H7 (cell line): ENCODE data around the gene ABI3BP. TPM values are rescaled to one million over a fixed set of nuclear protein-coding genes. Genes with fewer than 3 reads are reported as not detected.

Experiments
- DNase-seq: peaks from one replicate; pipeline ENCODE4 v3.0.0; 2012
- H3K27me3 ChIP-seq: 2 replicates; pipeline ENCODE4 v1.6.0; 2011; ENCODE audit warnings: mild to moderate bottlenecking, low read length; ENCODE audit not compliant: control insufficient read depth, insufficient read depth
- H3K36me3 ChIP-seq: replicated peaks from 2 replicates; pipeline ENCODE4 v1.5.1; 2011; ENCODE audit warnings: low read length; ENCODE audit not compliant: control insufficient read depth, insufficient read depth
- H3K4me3 ChIP-seq: 2 replicates; pipeline ENCODE4 v1.5.1; 2011; ENCODE audit warnings: low read depth, mild to moderate bottlenecking, control low read depth, low read length, moderate library complexity; ENCODE audit not compliant: insufficient read depth
- total RNA-seq: library from RNA; depleted of rRNA; stranded (reverse); fragments of >200 nt; shearing (Covaris generic); gene quantifications from 2 replicates; pipeline ENCODE4 v1.2.3, GENCODE V29; 2014

The ABI3BP gene
- total RNA-seq, 1 experiment from 2014 or later: 0.03 TPM

DNA sequence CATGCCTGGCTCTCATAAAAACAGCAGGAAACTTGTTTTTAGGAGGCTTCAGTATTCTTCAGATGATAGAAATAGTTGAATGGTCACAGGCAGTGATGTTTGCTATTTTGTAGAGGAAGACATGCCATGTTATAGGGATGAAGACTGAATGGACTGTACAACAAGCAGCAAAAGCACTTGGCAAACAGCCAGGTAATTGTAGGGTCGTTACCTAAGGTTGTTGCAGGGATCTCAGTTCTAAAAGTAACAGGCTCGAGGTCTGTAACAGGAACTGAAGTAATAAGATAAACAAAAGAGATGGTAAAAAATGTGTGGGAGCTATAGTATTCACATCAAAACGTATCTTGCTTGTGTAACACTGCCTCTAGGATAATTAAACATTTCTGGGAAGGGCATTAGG is 167.6 kb downstream of the ABI3BP start:
- DNase-seq: no peak
- no peaks in the 10 kb centered on the region for H3K27me3 ChIP-seq
- no peak overlapping the region for H3K4me3 ChIP-seq
- H3K36me3 ChIP-seq: no peaks in the 10 kb centered on the region

DNA sequence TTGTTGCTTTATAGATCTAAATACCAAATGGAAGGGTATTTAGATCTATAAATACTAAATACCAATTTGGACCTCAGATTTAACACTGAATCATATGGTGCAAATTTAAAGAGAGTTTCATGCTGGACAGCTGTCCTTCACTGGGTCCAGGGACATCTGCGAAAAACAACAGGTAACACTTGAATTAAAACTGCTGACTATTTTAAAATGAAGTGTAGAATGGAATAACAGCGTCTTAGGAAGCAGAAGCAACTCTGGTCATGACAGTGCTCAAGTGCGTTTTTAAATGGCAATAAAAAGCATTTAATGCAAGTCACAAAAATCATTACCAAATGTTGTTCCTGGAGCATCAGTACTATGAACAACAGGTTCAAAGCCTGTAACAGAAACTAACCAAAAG is 177.6 kb downstream of the ABI3BP start:
- no peak for DNase-seq
- no peaks in the 10 kb centered on the region for H3K27me3 ChIP-seq
- no peaks in the 10 kb centered on the region for H3K36me3 ChIP-seq
- H3K4me3 ChIP-seq: no peak overlapping the region

DNA sequence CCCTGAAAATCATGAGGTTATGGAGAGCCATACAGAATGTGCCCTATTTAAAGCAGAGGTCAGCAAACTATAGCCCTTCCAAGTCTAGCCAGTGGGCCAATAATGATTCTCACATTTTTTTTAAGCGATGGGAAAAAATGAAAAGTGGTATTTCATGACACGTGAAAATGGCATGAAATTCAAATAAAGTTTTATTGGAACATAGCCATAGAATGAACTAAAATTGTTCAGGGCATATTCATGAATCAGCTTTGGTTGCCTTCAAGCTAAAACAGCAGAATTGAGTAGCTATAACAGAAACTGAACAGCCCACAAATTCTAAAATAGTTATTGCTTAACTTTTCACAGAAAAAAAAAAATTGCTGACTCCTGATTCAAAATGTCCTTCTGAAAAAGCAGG is 179.4 kb downstream of the ABI3BP start:
- Histone ChIP-seq H3K36me3 (no peaks in the 10 kb centered on the region), H3K27me3 (no peaks in the 10 kb centered on the region), H3K4me3 (no peak overlapping the region)
- no peak for DNase-seq

DNA sequence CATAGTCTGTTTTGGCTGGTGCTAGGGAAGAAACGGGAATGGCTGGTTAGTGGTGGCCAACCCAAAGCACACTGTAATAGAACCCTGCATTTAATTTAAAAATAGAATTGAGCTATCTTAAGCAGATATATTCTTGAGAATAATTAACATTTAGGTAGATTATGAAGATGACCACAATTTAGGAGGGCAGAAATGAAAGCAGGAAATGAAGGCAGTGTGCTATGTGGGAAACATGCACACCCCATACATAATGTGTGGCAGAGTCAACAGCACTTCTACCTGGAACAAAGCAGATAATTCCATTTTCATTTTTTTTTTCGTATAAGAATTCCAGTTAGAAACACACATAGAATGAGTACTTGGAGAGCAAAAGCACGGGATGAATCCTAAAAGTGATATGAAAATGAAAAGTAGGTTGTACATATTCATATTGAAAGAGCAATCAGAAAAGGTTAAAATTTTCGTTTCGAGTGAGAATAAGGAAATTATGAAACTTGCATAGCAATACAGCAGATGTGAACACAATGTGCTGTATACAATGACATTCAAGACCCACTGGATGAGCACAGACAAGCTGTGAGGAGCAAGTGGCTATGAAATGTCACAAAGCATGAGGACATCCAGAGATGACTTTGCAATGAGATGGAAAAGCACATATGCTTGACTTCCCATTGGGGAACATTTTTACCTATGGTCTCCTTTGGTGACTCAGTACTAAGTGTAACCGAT is 181.3 kb downstream of the ABI3BP start:
- DNase-seq: no peak
- H3K36me3 ChIP-seq: no peaks in the 10 kb centered on the region
- H3K4me3 ChIP-seq: no peak overlapping the region
- no peaks in the 10 kb centered on the region for H3K27me3 ChIP-seq

DNA sequence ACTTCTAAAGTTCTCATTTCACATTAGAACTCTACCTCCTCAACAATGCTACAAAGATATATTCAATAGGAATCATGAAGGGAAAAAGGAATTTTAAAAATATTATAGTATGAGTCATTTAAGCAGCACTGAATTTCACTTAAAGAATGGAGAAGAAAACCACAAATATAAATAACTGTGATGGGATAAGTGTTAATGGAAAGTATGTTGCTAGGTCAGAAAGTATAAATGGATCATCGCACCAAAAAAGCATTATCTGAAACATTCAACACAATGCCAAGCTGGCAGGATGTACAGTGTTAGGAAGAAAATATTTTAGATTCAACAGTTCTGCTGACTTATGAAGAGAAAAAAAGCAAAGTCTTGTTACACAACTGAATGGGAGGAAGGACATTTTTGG is 182.6 kb downstream of the ABI3BP start:
- Histone ChIP-seq H3K27me3 (no peaks in the 10 kb centered on the region), H3K36me3 (no peaks in the 10 kb centered on the region), H3K4me3 (no peak overlapping the region)
- DNase-seq: no peak

DNA sequence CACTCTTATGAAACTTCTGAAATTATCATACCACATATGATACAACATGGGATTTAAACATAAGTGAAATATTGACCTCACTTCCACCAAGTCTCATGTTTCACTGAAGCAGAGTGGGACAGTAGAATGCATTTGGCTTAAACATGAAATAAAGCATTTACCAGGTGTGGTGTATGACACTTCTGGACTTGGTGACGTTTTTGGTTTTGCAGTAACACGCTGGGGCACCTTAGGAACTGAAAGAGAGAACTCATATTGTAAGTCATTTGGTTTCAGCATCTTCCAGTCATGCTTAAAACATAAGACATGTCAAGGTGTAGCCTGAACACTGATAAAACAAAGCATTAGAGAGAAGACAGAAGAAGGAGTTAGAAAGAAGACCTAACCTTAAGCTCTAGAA is 188.6 kb downstream of the ABI3BP start:
- Histone ChIP-seq H3K36me3 (no peaks in the 10 kb centered on the region), H3K27me3 (no peaks in the 10 kb centered on the region), H3K4me3 (no peak overlapping the region)
- DNase-seq: no peak

DNA sequence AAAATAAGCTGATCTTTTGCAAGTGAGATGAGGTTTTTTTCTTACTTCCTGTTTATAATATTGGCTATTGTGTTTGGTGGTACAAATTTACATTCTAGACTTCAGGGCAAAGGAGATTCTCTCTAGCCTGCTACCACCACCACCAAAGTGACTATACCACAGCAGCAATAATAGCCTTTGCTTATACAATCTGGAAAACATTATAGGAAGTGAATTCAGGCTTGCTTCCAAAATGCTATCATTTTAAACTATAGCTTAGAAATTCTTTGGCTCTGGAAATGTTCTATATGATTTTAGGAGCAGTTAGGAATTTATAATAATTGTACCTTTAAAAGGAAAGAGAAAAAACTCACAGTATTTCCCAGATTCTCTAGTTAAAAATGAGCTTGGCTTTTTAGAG is 189.5 kb downstream of the ABI3BP start:
- Histone ChIP-seq H3K4me3 (no peak overlapping the region), H3K36me3 (no peaks in the 10 kb centered on the region), H3K27me3 (no peaks in the 10 kb centered on the region)
- no peak for DNase-seq

DNA sequence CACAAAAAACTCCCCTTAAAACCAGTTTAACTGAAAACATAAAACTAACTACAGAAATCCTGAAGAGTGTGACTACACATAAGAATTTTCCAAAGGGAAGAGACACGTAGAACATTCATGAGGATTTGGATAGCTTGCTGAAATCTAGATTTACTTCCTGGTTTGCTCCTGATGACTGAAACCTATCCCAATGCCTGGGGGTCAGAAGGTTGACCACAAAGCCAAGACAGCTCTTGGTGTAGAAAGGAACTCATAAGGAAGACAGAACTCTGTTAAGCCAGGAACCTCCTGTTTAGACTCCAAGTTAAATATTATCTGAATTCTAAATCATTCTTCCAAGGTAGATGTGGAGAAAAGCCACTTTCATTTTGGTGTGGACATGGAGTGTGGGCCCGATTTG is 191.1 kb downstream of the ABI3BP start:
- no peak for DNase-seq
- Histone ChIP-seq H3K36me3 (no peaks in the 10 kb centered on the region), H3K27me3 (no peaks in the 10 kb centered on the region), H3K4me3 (no peak overlapping the region)

DNA sequence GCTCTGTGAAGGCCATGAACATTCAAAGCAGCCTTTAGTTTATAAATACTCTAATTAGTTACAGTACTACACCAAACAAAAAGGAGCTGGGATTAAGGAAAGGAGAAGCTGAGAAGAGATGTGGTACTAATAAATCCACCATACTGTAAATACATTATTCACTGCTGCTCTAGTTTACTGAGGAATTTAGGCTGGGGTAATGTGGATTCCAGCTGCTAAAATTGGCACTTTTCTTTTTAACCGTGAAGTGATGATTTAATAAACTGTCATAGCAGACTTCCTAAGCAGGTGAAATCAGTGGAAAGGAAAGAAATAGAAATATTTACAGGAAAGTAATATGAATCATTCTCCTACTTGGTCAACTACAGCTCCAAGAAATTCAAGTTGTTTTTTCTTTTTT is 195.2 kb downstream of the ABI3BP start:
- no peak for DNase-seq
- H3K36me3 ChIP-seq: no peaks in the 10 kb centered on the region
- H3K27me3 ChIP-seq: no peaks in the 10 kb centered on the region
- H3K4me3 ChIP-seq: no peak overlapping the region

DNA sequence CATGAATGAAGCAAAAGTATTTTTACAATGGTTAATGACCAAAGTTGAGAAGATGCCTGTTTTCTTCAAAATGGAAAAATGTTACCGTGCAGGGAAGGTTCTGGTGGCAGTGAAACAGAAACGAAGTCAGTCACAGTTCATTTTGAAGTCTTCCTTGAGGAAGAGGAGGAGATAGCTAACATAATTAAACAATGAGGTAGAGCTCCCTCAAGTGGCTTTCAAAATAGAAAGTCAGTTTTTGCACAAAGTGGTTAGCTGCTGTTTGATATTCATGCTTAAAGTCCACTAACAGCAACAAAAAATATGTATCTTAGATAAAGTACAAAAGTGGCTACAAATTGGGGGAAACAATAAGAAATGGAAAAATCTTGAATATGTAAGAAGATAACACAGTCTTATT is 196.7 kb downstream of the ABI3BP start:
- Histone ChIP-seq H3K4me3 (no peak overlapping the region), H3K27me3 (no peaks in the 10 kb centered on the region), H3K36me3 (no peaks in the 10 kb centered on the region)
- DNase-seq: peak; percentile 0

DNA sequence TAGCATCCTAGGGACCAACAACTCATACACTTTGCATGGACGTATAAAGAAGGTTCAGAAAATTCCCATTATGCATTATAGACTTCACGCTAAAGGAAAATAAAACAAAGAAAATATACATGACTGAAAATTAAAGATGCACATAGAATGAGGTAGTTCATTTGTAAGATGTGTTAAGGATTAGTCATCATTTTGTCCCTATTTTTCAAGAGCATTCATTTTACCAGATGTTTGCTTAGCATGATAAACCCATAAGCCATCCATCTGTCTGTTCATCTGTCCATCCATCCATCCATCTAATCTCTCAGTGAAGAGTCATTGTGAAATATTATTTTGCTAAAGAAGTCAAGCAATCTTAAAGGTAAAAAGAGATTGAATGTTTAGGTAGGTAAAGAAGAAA is 203.6 kb downstream of the ABI3BP start:
- H3K36me3 ChIP-seq: no peaks in the 10 kb centered on the region
- no peak for DNase-seq

DNA sequence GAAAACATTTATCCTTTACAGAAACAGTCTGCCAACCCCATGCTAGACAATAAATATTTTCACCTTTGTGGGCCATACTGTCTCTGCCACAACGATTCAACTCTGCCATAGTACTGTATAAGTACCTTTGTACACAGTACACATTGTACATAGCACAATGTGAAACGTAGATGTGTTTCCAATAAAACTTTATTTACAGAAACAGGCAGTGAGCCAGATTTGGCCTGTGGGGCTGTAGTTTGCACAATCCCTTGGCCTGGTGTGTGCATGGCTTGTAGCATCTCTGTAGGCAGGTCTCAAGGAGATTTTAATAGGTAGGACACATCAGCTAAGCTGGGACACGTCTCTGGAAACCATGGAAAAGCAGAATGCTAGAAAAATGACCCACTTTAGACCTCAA is 209.6 kb downstream of the ABI3BP start:
- DNase-seq: no peak
- Histone ChIP-seq H3K27me3 (no peaks in the 10 kb centered on the region), H3K36me3 (no peaks in the 10 kb centered on the region), H3K4me3 (no peak overlapping the region)

More for the DNA sequence above, 203.6 kb downstream of the ABI3BP start:
- no peaks in the 10 kb centered on the region for H3K27me3 ChIP-seq
- H3K4me3 ChIP-seq: no peak overlapping the region

DNA sequence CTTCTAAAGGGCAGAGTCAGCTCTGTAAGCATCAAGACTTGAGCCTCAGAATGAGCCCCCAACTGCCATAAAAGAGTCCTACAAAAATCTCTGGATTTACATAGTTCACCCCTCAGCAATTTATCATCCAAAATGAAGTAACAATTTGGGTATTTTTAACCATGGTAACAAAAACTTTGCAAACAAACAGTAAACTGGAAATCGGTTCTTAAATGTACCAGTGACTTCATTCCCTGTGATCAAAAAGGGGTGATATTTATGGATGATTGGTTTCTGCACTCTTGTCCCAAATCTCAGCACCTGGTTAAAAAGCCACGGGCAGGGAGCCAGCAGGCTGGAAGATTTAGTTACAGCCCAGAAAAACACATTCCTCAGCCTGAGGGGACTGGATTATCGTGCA is 210.3 kb downstream of the ABI3BP start:
- no peaks in the 10 kb centered on the region for H3K36me3 ChIP-seq
- no peak for DNase-seq
- H3K27me3 ChIP-seq: no peaks in the 10 kb centered on the region
- H3K4me3 ChIP-seq: no peak overlapping the region

DNA sequence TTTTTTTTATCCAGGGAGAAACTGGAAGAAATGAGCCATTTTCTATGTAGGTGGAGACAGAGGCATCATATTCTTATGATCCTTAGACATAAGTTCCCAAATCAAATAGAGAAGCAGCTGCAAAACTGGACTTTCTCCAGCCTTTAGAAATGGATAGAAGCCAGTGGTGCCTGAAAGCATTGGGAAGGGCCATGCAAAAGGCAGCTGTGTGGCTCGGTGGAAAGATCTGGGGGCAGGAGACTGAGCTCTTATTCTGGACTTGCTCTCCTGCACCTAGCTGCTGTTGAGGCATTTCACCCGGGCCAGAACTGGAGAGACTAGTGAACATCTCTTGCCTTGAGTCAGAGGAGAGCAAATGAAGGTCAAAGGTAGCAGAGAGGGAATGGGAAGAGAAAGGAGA is 210.9 kb downstream of the ABI3BP start:
- no peaks in the 10 kb centered on the region for H3K36me3 ChIP-seq
- no peak overlapping the region for H3K4me3 ChIP-seq
- DNase-seq: no peak
- no peaks in the 10 kb centered on the region for H3K27me3 ChIP-seq

DNA sequence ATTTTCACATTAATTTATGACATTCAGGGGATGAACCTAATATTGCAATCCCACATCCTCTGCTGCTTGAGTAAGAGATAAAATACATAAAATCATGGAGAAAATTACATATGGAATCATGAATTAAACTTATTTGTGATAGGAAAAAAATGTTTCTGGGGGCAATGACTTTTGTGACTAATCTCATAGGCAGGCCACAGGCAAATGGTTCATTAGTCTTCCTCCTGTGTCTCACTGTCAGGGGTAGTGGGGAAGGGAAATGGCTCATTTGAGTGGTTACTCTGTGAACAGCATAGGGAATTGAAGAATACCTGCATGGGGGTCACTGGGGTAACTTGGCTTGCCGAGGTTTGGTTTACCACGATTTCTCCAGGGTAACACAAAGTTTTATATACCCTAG is 211.9 kb downstream of the ABI3BP start:
- no peak for DNase-seq
- Histone ChIP-seq H3K4me3 (no peak overlapping the region), H3K36me3 (no peaks in the 10 kb centered on the region), H3K27me3 (no peaks in the 10 kb centered on the region)

DNA sequence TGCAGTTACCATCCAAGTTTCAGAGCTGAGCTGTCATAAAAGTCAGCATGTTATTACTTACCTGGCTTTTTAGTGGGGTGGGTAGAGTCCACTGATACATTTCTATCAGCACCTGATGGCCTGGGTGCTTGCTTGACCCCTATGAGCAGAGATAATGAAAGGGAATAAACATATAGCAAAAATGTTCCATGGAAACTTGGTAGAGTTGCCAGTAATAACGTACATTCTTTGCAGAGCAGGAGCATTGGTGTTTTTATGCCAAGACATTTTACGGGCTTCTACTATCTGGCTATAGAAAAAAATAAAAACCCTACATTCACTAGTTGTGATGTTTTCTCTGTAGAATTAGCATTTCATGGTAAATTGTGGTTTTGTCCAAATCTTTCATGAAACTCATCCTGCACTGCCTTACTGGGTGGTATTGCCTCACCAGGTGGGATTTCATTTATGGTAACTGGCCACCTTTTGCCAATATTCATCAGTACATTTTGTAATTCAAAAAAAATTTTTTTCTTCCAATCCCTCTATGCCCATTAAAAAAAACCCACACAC is 213.1 kb downstream of the ABI3BP start:
- no peak for DNase-seq
- no peaks in the 10 kb centered on the region for H3K36me3 ChIP-seq

More for the DNA sequence above, 213.1 kb downstream of the ABI3BP start:
- no peak overlapping the region for H3K4me3 ChIP-seq
- H3K27me3 ChIP-seq: no peaks in the 10 kb centered on the region
